NCI-H2196 treated with DMSO at 0.1 percent for 48 hours (cell line): ENCODE data around the gene IPO8.

ENCODE experiments used
- DNase-seq: peaks from one replicate; lab custom pipeline; 2025; ENCODE audit not compliant: unreplicated experiment; lab: John Stamatoyannopoulos, UW

Gene IPO8

GRCh38 chr12:30695199-30696102 is at the start of gene IPO8:
TSS of gene IPO8 (minus strand) at chr12:30695869. CDS start at chr12:30695647, 222 bp downstream.
- peak; percentile 89 for DNase-seq

GRCh38 chr12:30744321-30744720 is 48.7 kb upstream of the IPO8 start:
- DNase-seq: no peak

GRCh38 chr12:30740274-30740673 is 44.6 kb upstream of the IPO8 start:
- no peak for DNase-seq

GRCh38 chr12:30739020-30739419 is 43.4 kb upstream of the IPO8 start:
- DNase-seq: no peak

- DNase-seq: no peak
Measured at GRCh38 chr12:30732954-30733637, 37.4 kb upstream of the IPO8 start.

GRCh38 chr12:30730011-30730410 is 34.3 kb upstream of the IPO8 start:
- DNase-seq: no peak

GRCh38 chr12:30729547-30729946 is 33.9 kb upstream of the IPO8 start:
- DNase-seq: no peak

GRCh38 chr12:30726647-30727046 is 31.0 kb upstream of the IPO8 start:
- no peak for DNase-seq

- DNase-seq: no peak
Measured at GRCh38 chr12:30725739-30726138, 30.1 kb upstream of the IPO8 start.

- DNase-seq: no peak
Measured at GRCh38 chr12:30719060-30719459, 23.4 kb upstream of the IPO8 start.

GRCh38 chr12:30707613-30708342 is 12.1 kb upstream of the IPO8 start:
- no peak for DNase-seq

GRCh38 chr12:30706476-30706875 is 10.8 kb upstream of the IPO8 start:
- DNase-seq: no peak

GRCh38 chr12:30701056-30701455 is 5.4 kb upstream of the IPO8 start:
- DNase-seq: no peak

- DNase-seq: no peak
Measured at GRCh38 chr12:30700216-30700900, 4.7 kb upstream of the IPO8 start.

GRCh38 chr12:30698346-30698745 is 2.7 kb upstream of the IPO8 start:
- DNase-seq: no peak

- DNase-seq: no peak
Measured at GRCh38 chr12:30696943-30697342, 1.3 kb upstream of the IPO8 start.

- DNase-seq: no peak
Measured at GRCh38 chr12:30696486-30696885, 817 bp upstream of the IPO8 start.

GRCh38 chr12:30696103-30696408 is 387 bp upstream of the IPO8 start:
- DNase-seq: no peak

GRCh38 chr12:30694412-30695198 is 1.1 kb downstream of the IPO8 start:
- peak; percentile 4 for DNase-seq

- DNase-seq: no peak
Measured at GRCh38 chr12:30692470-30692869, 3.2 kb downstream of the IPO8 start.
